WI38 (cell line): ENCODE results near the gene SHQ1.

Source experiments
- H3K4me3 ChIP-seq: 2 replicates; pipeline ENCODE4 v1.5.1; 2011; ENCODE audit warnings: low read depth, mild to moderate bottlenecking, control low read depth, low read length
- CTCF ChIP-seq: IDR thresholded peaks from 2 replicates; pipeline ENCODE4 v1.5.1; 2012; ENCODE audit warnings: low read depth, mild to moderate bottlenecking, control low read depth, low read length

Gene SHQ1

GRCh38 chr3:72812201-72812600 is 36.0 kb downstream of the SHQ1 start:
- no peak for TF ChIP-seq CTCF
- no peak overlapping the region for H3K4me3 ChIP-seq

- no peak for TF ChIP-seq CTCF
- H3K4me3 ChIP-seq, result no peak overlapping the region
Measured at GRCh38 chr3:72811571-72811970, 36.7 kb downstream of the SHQ1 start.

- no peak overlapping the region for H3K4me3 ChIP-seq
- TF ChIP-seq CTCF, result no peak
Measured at GRCh38 chr3:72810659-72811434, 37.4 kb downstream of the SHQ1 start.

- H3K4me3 ChIP-seq, result no peak overlapping the region
- no peak for TF ChIP-seq CTCF
Measured at GRCh38 chr3:72810063-72810462, 38.2 kb downstream of the SHQ1 start.

GRCh38 chr3:72804361-72804760 is 43.9 kb downstream of the SHQ1 start:
- no peak overlapping the region for H3K4me3 ChIP-seq
- no peak for TF ChIP-seq CTCF

- no peak for TF ChIP-seq CTCF
- H3K4me3 ChIP-seq, result no peak overlapping the region
Measured at GRCh38 chr3:72803573-72803972, 44.7 kb downstream of the SHQ1 start.

GRCh38 chr3:72802001-72802400 is 46.2 kb downstream of the SHQ1 start:
- no peak for TF ChIP-seq CTCF

More at GRCh38 chr3:72802001-72802400, 46.2 kb downstream of the SHQ1 start:
- H3K4me3 ChIP-seq, result no peak overlapping the region
